HEK293 (cell line): ENCODE results near the gene LIMK2.

Experiments used
- CTCF ChIA-PET: fragments of 350-600 bp; formaldehyde crosslinking; extraction: SDS; loops from one replicate; lab custom pipeline; 2021; ENCODE audit warnings: antibody characterized with exemption; lab: Yijun Ruan, JAX
- POLR2A ChIA-PET: fragments of 300-600 bp; formaldehyde crosslinking; extraction: SDS; loops from one replicate; lab custom pipeline; 2020; ENCODE audit warnings: antibody characterized with exemption, inconsistent platforms; lab: Yijun Ruan, JAX
- H3K27ac ChIP-seq: fragments of 200-500 bp; sonication (Bioruptor generic); 2 replicates; pipeline ENCODE4 v1.5.1; 2014; ENCODE audit warnings: low read depth, low read length, control low read depth, inconsistent platforms; ENCODE audit errors: extremely low read depth
- H3K36me3 ChIP-seq, 2 experiments: fragments of 200-500 bp in 1 of 2; sonication (Bioruptor generic) in 1 of 2; 1 replicate in 1 of 2; 2 replicates in 1 of 2; pipeline ENCODE4 v1.5.1; 2014 to 2017; ENCODE audit warnings: inconsistent platforms in 2 of 2, low read length in 2 of 2; ENCODE audit not compliant: control insufficient read depth in 2 of 2, insufficient read depth in 1 of 2
- H3K4me1 ChIP-seq: fragments of 200-500 bp; sonication (Bioruptor generic); 2 replicates; pipeline ENCODE4 v1.5.1; 2014; ENCODE audit warnings: mild to moderate bottlenecking, low read length, inconsistent platforms; ENCODE audit not compliant: control insufficient read depth, insufficient read depth
- H3K4me3 ChIP-seq: 2 replicates; pipeline ENCODE4 v1.5.1; 2011; ENCODE audit warnings: low read depth, mild to moderate bottlenecking, control low read depth, low read length, moderate library complexity
- H3K9me3 ChIP-seq: fragments of 200-500 bp; sonication (Bioruptor generic); 2 replicates; pipeline ENCODE4 v1.5.1; 2014; ENCODE audit warnings: low read depth, low read length, inconsistent platforms; ENCODE audit not compliant: control insufficient read depth, insufficient read depth
- KLF1 ChIP-seq: fragments of 450-650 bp; formaldehyde crosslinking; IDR thresholded peaks from 2 replicates; pipeline ENCODE4 v1.5.1; 2016; ENCODE audit warnings: missing biosample characterization, missing genetic modification characterization
- SALL2 ChIP-seq: fragments of 450-650 bp; formaldehyde crosslinking; IDR thresholded peaks from 2 replicates; pipeline ENCODE4 v1.5.0; 2017; ENCODE audit warnings: missing biosample characterization, mild to moderate bottlenecking, missing genetic modification characterization, borderline replicate concordance
- TCF7L2 ChIP-seq: IDR thresholded peaks from 2 replicates; pipeline ENCODE4 v1.6.1; 2011; ENCODE audit warnings: low read depth, mild to moderate bottlenecking, inconsistent platforms, low read length, moderate library complexity, borderline replicate concordance
- TRIM28 ChIP-seq: IDR thresholded peaks from 2 replicates; pipeline ENCODE4 v1.6.1; 2011; ENCODE audit warnings: low read length, control low read depth, borderline replicate concordance
- ZBTB21 ChIP-seq: fragments of 450-650 bp; formaldehyde crosslinking; IDR thresholded peaks from 2 replicates; pipeline ENCODE4 v1.5.1; 2017; ENCODE audit warnings: missing biosample characterization, missing genetic modification characterization
- ZEB2 ChIP-seq: fragments of 450-650 bp; formaldehyde crosslinking; IDR thresholded peaks from 2 replicates; pipeline ENCODE4 v1.5.1; 2016; ENCODE audit warnings: missing biosample characterization, missing genetic modification characterization
- ZFP37 ChIP-seq: fragments of 450-650 bp; formaldehyde crosslinking; IDR thresholded peaks from 2 replicates; pipeline ENCODE4 v1.5.1; 2016; ENCODE audit warnings: missing biosample characterization, missing genetic modification characterization
- ZNF174 ChIP-seq: fragments of 450-650 bp; formaldehyde crosslinking; IDR thresholded peaks from 2 replicates; pipeline ENCODE4 v1.5.0; 2017; ENCODE audit warnings: missing biosample characterization, mild to moderate bottlenecking, missing genetic modification characterization
- ZNF211 ChIP-seq: fragments of 450-650 bp; formaldehyde crosslinking; IDR thresholded peaks from 2 replicates; pipeline ENCODE4 v1.5.1; 2016; ENCODE audit warnings: low read depth, missing biosample characterization, missing genetic modification characterization
- ZNF274 ChIP-seq, 2 experiments: fragments of 200-500 bp in 1 of 2; fragments of 450-650 bp in 1 of 2; sonication (Bioruptor generic) in 1 of 2; formaldehyde crosslinking in 1 of 2; IDR thresholded peaks; 2 replicates each; pipeline versions ENCODE4 v1.5.1 to v1.6.1; 2014 to 2016; ENCODE audit warnings: borderline replicate concordance in 1 of 2, inconsistent platforms in 1 of 2, low read length in 1 of 2, missing biosample characterization in 1 of 2, missing genetic modification characterization in 1 of 2
- ZNF324 ChIP-seq: fragments of 450-650 bp; formaldehyde crosslinking; IDR thresholded peaks from 2 replicates; pipeline ENCODE4 v1.5.1; 2016; ENCODE audit warnings: missing biosample characterization, missing genetic modification characterization
- ZNF394 ChIP-seq: fragments of 450-650 bp; formaldehyde crosslinking; IDR thresholded peaks from 2 replicates; pipeline ENCODE4 v1.5.1; 2016; ENCODE audit warnings: missing biosample characterization, missing genetic modification characterization, mild to moderate bottlenecking, moderate library complexity, borderline replicate concordance
- ZNF404 ChIP-seq: fragments of 450-650 bp; formaldehyde crosslinking; IDR thresholded peaks from 2 replicates; pipeline ENCODE4 v1.5.1; 2017; ENCODE audit warnings: missing biosample characterization, missing genetic modification characterization
- ZNF426 ChIP-seq: fragments of 450-650 bp; formaldehyde crosslinking; IDR thresholded peaks from 2 replicates; pipeline ENCODE4 v1.5.1; 2017; ENCODE audit warnings: missing biosample characterization, missing genetic modification characterization, mild to moderate bottlenecking, inconsistent platforms, moderate library complexity
- ZNF610 ChIP-seq: fragments of 450-650 bp; formaldehyde crosslinking; IDR thresholded peaks from 2 replicates; pipeline ENCODE4 v1.5.1; 2016; ENCODE audit warnings: missing biosample characterization, missing genetic modification characterization, borderline replicate concordance
- ZNF677 ChIP-seq: fragments of 450-650 bp; IDR thresholded peaks from 2 replicates; pipeline ENCODE4 v1.5.0; 2018; ENCODE audit warnings: missing biosample characterization, mild to moderate bottlenecking, missing genetic modification characterization, moderate library complexity
- ZNF837 ChIP-seq: fragments of 450-650 bp; formaldehyde crosslinking; IDR thresholded peaks from 2 replicates; pipeline ENCODE4 v1.5.1; 2016; ENCODE audit warnings: missing biosample characterization, missing genetic modification characterization
- ZNF843 ChIP-seq: fragments of 450-650 bp; formaldehyde crosslinking; IDR thresholded peaks from 2 replicates; pipeline ENCODE4 v1.5.1; 2016; ENCODE audit warnings: missing biosample characterization, missing genetic modification characterization
- ZSCAN23 ChIP-seq: fragments of 450-650 bp; formaldehyde crosslinking; IDR thresholded peaks from 2 replicates; pipeline ENCODE4 v1.5.1; 2016; ENCODE audit warnings: missing biosample characterization, missing genetic modification characterization
- ZXDB ChIP-seq: fragments of 450-650 bp; formaldehyde crosslinking; IDR thresholded peaks from 2 replicates; pipeline ENCODE4 v1.5.1; 2016; ENCODE audit warnings: missing biosample characterization, missing genetic modification characterization
- TF ChIP-seq, protein P1 (sequence below): fragments of 450-650 bp; formaldehyde crosslinking; IDR thresholded peaks from 2 replicates; pipeline ENCODE4 v1.5.1; 2016; ENCODE audit warnings: missing biosample characterization, missing genetic modification characterization
- TF ChIP-seq, protein P2 (sequence below): fragments of 450-650 bp; formaldehyde crosslinking; IDR thresholded peaks from 2 replicates; pipeline ENCODE4 v1.5.1; 2016; ENCODE audit warnings: missing biosample characterization, missing genetic modification characterization, borderline replicate concordance
- TF ChIP-seq, protein P3 (sequence below): fragments of 450-650 bp; formaldehyde crosslinking; IDR thresholded peaks from 2 replicates; pipeline ENCODE4 v1.5.1; 2016; ENCODE audit warnings: missing biosample characterization, missing genetic modification characterization
- TF ChIP-seq, protein P4 (sequence below): fragments of 450-650 bp; formaldehyde crosslinking; IDR thresholded peaks from 2 replicates; pipeline ENCODE4 v1.5.1; 2016; ENCODE audit warnings: missing biosample characterization, missing genetic modification characterization
- TF ChIP-seq, protein P5 (sequence below): fragments of 450-650 bp; formaldehyde crosslinking; IDR thresholded peaks from 2 replicates; pipeline ENCODE4 v1.5.1; 2016; ENCODE audit warnings: missing biosample characterization, missing genetic modification characterization, borderline replicate concordance

The LIMK2 gene

DNA sequence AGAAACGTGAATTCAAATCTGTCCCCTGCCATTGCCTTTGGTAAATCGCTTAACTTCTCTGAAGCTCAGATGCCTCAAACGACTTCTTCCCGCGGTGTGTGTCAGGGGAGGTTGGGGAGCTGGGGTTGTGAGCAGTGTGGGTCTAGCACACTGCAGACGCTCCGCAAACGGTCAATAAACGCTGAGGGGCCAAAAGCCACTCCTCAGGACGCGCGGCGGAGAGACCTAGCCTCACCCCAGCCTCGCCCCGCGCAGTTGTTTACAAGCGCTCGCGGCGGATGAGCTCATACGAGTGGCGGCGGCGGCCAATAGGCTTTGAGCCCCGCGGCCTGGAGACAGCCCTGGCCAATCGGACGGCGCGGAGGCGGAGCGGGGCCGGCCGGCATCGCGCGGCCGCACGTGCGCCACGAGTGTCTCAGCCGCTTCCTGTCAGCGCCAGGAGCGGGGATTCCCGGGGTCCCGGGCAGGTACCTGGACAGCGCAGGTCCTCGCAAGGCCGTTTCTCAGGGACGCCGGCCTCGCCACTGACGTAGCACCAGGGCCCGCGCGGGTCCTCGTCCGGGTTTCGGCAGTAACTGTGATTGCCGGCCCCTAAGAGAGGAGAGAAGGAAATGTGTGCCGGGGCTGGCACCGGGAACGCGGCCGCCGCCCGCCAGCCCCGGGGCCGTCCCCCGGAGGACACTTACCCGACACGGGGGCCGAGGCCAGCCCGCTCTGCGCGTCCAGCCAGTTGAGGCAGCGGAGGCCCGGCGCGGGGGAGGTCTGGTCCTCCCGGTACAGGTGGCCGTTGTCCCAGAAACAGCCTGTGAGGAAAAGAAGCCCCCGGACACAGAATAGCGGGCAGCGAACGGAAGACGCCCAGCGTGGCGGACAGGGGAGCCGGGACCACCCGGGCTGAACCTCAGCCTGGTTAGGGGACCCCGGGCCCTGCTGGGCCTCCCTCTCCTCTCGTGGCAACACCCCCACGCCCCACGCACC lies 78.7 kb downstream of the LIMK2 start:
- Histone ChIP-seq H3K4me1 (peaks cover 11% of the 10 kb centered on the region; the same call in 1 of the 2 replicates), H3K4me3 (peak overlapping the region; percentile 50), H3K9me3 (no peaks in the 10 kb centered on the region), H3K36me3 (peaks cover 0 to 10% of the 10 kb centered on the region in 2 experiments; a peak in 1 of 3 replicates), H3K27ac (peak overlapping the region; percentile 54; the same call in 1 of the 2 replicates)
- ChIA-PET POLR2A (interaction anchor here (0.5 to 2.8 kb wide), 11 partner anchors 9 to 136 kb away, joined by 3 to 14 read pairs (median 4); partner anchors contain the start of genes LIMK2 and PATZ1), CTCF (interaction anchor here (0.6 to 5.4 kb wide), 6 partner anchors 8 to 192 kb away, joined by 3 to 50 read pairs (median 4); partner anchors contain the start of gene LIMK2)
- TF ChIP-seq ZNF837 (tag by site-specific recombination) = no peak
- TF ChIP-seq ZNF174 (tag by site-specific recombination) = no peak
- no peak for TF ChIP-seq ZNF610 (tag by site-specific recombination)
- TF ChIP-seq, protein P1, sequence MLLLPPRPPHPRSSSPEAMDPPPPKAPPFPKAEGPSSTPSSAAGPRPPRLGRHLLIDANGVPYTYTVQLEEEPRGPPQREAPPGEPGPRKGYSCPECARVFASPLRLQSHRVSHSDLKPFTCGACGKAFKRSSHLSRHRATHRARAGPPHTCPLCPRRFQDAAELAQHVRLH = no peak
- TF ChIP-seq KLF1 = peak; percentile 85
- TF ChIP-seq ZXDB (tag by site-specific recombination) = peak; percentile 86
- TF ChIP-seq ZNF274 (IDR thresholded peaks at IDR 0.05; ENCODE audit: low read length) = no peak
- TF ChIP-seq ZNF274 (tag by site-specific recombination; IDR thresholded peaks at IDR 0.05; ENCODE audit: borderline replicate concordance) = no peak
- TF ChIP-seq, protein P2, sequence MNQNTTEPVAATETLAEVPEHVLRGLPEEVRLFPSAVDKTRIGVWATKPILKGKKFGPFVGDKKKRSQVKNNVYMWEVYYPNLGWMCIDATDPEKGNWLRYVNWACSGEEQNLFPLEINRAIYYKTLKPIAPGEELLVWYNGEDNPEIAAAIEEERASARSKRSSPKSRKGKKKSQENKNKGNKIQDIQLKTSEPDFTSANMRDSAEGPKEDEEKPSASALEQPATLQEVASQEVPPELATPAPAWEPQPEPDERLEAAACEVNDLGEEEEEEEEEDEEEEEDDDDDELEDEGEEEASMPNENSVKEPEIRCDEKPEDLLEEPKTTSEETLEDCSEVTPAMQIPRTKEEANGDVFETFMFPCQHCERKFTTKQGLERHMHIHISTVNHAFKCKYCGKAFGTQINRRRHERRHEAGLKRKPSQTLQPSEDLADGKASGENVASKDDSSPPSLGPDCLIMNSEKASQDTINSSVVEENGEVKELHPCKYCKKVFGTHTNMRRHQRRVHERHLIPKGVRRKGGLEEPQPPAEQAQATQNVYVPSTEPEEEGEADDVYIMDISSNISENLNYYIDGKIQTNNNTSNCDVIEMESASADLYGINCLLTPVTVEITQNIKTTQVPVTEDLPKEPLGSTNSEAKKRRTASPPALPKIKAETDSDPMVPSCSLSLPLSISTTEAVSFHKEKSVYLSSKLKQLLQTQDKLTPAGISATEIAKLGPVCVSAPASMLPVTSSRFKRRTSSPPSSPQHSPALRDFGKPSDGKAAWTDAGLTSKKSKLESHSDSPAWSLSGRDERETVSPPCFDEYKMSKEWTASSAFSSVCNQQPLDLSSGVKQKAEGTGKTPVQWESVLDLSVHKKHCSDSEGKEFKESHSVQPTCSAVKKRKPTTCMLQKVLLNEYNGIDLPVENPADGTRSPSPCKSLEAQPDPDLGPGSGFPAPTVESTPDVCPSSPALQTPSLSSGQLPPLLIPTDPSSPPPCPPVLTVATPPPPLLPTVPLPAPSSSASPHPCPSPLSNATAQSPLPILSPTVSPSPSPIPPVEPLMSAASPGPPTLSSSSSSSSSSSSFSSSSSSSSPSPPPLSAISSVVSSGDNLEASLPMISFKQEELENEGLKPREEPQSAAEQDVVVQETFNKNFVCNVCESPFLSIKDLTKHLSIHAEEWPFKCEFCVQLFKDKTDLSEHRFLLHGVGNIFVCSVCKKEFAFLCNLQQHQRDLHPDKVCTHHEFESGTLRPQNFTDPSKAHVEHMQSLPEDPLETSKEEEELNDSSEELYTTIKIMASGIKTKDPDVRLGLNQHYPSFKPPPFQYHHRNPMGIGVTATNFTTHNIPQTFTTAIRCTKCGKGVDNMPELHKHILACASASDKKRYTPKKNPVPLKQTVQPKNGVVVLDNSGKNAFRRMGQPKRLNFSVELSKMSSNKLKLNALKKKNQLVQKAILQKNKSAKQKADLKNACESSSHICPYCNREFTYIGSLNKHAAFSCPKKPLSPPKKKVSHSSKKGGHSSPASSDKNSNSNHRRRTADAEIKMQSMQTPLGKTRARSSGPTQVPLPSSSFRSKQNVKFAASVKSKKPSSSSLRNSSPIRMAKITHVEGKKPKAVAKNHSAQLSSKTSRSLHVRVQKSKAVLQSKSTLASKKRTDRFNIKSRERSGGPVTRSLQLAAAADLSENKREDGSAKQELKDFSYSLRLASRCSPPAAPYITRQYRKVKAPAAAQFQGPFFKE = no peak
- TF ChIP-seq ZNF843 (tag by site-specific recombination) = peak; percentile 0; the same call in 1 of the 2 replicates
- no peak for TF ChIP-seq TCF7L2
- TF ChIP-seq, protein P3, sequence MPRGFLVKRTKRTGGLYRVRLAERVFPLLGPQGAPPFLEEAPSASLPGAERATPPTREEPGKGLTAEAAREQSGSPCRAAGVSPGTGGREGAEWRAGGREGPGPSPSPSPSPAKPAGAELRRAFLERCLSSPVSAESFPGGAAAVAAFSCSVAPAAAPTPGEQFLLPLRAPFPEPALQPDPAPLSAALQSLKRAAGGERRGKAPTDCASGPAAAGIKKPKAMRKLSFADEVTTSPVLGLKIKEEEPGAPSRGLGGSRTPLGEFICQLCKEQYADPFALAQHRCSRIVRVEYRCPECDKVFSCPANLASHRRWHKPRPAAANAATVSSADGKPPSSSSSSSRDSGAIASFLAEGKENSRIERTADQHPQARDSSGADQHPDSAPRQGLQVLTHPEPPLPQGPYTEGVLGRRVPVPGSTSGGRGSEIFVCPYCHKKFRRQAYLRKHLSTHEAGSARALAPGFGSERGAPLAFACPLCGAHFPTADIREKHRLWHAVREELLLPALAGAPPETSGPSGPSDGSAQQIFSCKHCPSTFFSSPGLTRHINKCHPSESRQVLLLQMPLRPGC (tag by site-specific recombination) = no peak
- no peak for TF ChIP-seq ZNF324 (tag by site-specific recombination)
- TF ChIP-seq ZNF677 (tag by site-specific recombination) = no peak
- no peak for TF ChIP-seq ZNF394 (tag by site-specific recombination)
- TF ChIP-seq TRIM28 = no peak
- TF ChIP-seq SALL2 (tag by site-specific recombination) = no peak
- TF ChIP-seq, protein P4, sequence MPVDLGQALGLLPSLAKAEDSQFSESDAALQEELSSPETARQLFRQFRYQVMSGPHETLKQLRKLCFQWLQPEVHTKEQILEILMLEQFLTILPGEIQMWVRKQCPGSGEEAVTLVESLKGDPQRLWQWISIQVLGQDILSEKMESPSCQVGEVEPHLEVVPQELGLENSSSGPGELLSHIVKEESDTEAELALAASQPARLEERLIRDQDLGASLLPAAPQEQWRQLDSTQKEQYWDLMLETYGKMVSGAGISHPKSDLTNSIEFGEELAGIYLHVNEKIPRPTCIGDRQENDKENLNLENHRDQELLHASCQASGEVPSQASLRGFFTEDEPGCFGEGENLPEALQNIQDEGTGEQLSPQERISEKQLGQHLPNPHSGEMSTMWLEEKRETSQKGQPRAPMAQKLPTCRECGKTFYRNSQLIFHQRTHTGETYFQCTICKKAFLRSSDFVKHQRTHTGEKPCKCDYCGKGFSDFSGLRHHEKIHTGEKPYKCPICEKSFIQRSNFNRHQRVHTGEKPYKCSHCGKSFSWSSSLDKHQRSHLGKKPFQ = no peak
- no peak for TF ChIP-seq ZSCAN23 (tag by site-specific recombination)
- TF ChIP-seq, protein P5, sequence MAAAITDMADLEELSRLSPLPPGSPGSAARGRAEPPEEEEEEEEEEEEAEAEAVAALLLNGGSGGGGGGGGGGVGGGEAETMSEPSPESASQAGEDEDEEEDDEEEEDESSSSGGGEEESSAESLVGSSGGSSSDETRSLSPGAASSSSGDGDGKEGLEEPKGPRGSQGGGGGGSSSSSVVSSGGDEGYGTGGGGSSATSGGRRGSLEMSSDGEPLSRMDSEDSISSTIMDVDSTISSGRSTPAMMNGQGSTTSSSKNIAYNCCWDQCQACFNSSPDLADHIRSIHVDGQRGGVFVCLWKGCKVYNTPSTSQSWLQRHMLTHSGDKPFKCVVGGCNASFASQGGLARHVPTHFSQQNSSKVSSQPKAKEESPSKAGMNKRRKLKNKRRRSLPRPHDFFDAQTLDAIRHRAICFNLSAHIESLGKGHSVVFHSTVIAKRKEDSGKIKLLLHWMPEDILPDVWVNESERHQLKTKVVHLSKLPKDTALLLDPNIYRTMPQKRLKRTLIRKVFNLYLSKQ (tag by site-specific recombination) = no peak
- no peak for TF ChIP-seq ZNF426 (tag by site-specific recombination)
- TF ChIP-seq ZNF404 = no peak
- TF ChIP-seq ZBTB21 (tag by site-specific recombination) = no peak
- TF ChIP-seq ZEB2 (tag by site-specific recombination) = peak; percentile 74
- no peak for TF ChIP-seq ZFP37
- TF ChIP-seq ZNF211 (tag by site-specific recombination) = no peak
